GM21526 (cell line): Measurements from ENCODE around the gene UGT1A3.
"Not testable (repeated sequence)": the region's sequence is repeated elsewhere in the genome, so short reads cannot be mapped to it uniquely, and the experiment has no call there.

ENCODE experiments used
- ATAC-seq: cut with Tn5 transposase; IDR thresholded peaks from one replicate; pipeline ENCODE4 v1.9.1; 2021; ENCODE audit warnings: moderate library complexity; ENCODE audit not compliant: unreplicated experiment, low FRiP score

Gene UGT1A3

GRCh38 chr2:233728723-233729301 lies at the start of gene UGT1A3:
Gene UGT1A3 (plus strand): TSS chr2:233729042. CDS start chr2:233729127, 85 bp downstream.
- ATAC-seq = no peak

- no peak for ATAC-seq
These were observed 49.6 kb upstream of the UGT1A3 start for GRCh38 chr2:233679196-233679595.

- no peak for ATAC-seq
These were observed 48.3 kb upstream of the UGT1A3 start for GRCh38 chr2:233680361-233681045.

- no peak for ATAC-seq
These were observed 47.2 kb upstream of the UGT1A3 start, which contains the start of gene UGT1A7 for GRCh38 chr2:233681521-233682099. Gene UGT1A7 (plus strand): TSS chr2:233681901. CDS start chr2:233681938, 37 bp downstream.

- no peak for ATAC-seq
These were observed 44.2 kb upstream of the UGT1A3 start for GRCh38 chr2:233684640-233685039.

GRCh38 chr2:233686928-233687327 lies 41.9 kb upstream of the UGT1A3 start:
- no peak for ATAC-seq

- ATAC-seq = no peak
These were observed 40.5 kb upstream of the UGT1A3 start for GRCh38 chr2:233688341-233688740.

- ATAC-seq = no peak
These were observed 39.8 kb upstream of the UGT1A3 start for GRCh38 chr2:233689031-233689430.

- no peak for ATAC-seq
These were observed 39.3 kb upstream of the UGT1A3 start for GRCh38 chr2:233689501-233689900.

- no peak for ATAC-seq
These were observed 38.4 kb upstream of the UGT1A3 start for GRCh38 chr2:233690444-233690843.

GRCh38 chr2:233691443-233692433 lies 37.1 kb upstream of the UGT1A3 start:
- ATAC-seq = no peak

GRCh38 chr2:233692648-233693047 lies 36.2 kb upstream of the UGT1A3 start, which contains the start of gene UGT1A6:
Gene UGT1A6 (plus strand): TSS chr2:233692890. CDS start chr2:233693005, 115 bp downstream.
- ATAC-seq = no peak

- ATAC-seq = no peak
These were observed 34.9 kb upstream of the UGT1A3 start for GRCh38 chr2:233693963-233694362.

GRCh38 chr2:233698740-233699139 lies 30.1 kb upstream of the UGT1A3 start:
- no peak for ATAC-seq

- no peak for ATAC-seq
These were observed 29.3 kb upstream of the UGT1A3 start for GRCh38 chr2:233699424-233700027.

GRCh38 chr2:233700028-233700635 lies 28.7 kb upstream of the UGT1A3 start:
- no peak for ATAC-seq

- not testable (repeated sequence) for ATAC-seq
These were observed 28.0 kb upstream of the UGT1A3 start for GRCh38 chr2:233700842-233701241.

- ATAC-seq = no peak
These were observed 26.6 kb upstream of the UGT1A3 start for GRCh38 chr2:233702238-233702637.

GRCh38 chr2:233705911-233706506 lies 22.8 kb upstream of the UGT1A3 start:
- ATAC-seq = no peak
